ENCODE data around the gene LEF1.

LEF1 gene

DNA sequence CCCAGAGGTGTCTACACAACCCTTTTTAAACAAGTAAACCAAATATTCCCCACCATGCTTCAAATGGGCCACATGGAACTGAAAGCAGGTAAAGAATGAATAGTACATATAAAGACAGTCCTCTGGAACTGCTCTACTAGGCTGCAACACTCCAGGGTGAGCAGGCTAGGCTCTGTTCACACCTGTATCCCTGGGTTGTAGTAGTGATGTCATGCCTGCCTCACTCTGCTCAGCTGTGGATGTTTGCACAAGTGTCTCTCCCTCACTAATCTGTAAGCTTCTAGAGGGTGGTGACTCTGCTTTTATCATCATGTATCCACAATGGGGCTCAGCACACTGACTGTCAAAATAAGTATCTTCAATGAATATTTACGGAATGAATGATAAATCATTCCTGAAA is 20.4 kb downstream of the LEF1 start:
- DNase-seq (ENCODE audit: low spot score): no peak

- DNase-seq (ENCODE audit: low spot score): no peak
These were observed 21.9 kb downstream of the LEF1 start for GRCh38 chr4:108146819-108147218.

DNA sequence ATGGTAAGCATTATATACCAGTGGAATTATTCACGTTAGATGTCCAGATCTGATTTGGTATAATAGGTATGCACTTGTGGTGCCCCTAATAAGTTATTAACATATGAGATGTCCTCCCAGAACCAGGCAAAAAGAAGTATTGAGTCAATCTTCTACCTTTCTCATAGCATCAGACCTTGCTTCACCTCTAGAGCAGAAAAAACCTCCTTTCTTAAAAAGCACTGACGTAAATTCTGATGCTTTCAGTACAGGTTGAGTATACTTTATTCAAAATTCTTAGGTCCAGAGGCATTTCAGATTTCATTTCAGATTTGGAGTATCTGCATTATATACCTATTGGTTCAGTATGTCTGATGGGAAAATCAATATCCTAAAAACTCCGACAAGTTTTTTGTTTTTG is 22.4 kb downstream of the LEF1 start:
- no peak for DNase-seq (ENCODE audit: low spot score)

GRCh38 chr4:108144451-108144850 is 24.3 kb downstream of the LEF1 start:
- DNase-seq (ENCODE audit: low spot score): no peak

- DNase-seq (ENCODE audit: low spot score): no peak
These were observed 25.2 kb downstream of the LEF1 start for GRCh38 chr4:108143515-108143914.

- no peak for DNase-seq (ENCODE audit: low spot score)
These were observed 25.9 kb downstream of the LEF1 start for GRCh38 chr4:108142870-108143269.

GRCh38 chr4:108141213-108141950 is 27.4 kb downstream of the LEF1 start:
- no peak for DNase-seq (ENCODE audit: low spot score)

DNA sequence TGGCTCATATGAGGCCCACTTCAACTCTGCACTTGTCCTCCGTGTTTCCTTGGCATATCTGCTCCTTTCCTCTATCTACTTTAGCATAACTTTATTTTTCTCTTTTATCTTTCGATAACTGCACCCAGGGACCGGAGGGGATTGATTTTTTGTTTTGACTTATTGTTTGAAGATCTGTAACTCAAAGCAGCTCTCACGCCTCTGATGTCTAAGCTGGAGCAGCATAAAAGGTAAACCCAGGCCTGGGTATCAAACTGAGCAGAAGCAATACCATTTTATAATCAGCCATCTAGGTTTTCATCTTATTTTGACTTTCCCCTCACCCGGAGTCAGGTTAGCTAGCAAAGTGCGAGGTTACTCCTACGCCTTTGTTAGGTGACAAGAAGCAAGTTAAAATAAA is 28.4 kb downstream of the LEF1 start:
- DNase-seq (ENCODE audit: low spot score): no peak

- no peak for DNase-seq (ENCODE audit: low spot score)
These were observed 29.6 kb downstream of the LEF1 start for GRCh38 chr4:108139089-108139488.

DNA sequence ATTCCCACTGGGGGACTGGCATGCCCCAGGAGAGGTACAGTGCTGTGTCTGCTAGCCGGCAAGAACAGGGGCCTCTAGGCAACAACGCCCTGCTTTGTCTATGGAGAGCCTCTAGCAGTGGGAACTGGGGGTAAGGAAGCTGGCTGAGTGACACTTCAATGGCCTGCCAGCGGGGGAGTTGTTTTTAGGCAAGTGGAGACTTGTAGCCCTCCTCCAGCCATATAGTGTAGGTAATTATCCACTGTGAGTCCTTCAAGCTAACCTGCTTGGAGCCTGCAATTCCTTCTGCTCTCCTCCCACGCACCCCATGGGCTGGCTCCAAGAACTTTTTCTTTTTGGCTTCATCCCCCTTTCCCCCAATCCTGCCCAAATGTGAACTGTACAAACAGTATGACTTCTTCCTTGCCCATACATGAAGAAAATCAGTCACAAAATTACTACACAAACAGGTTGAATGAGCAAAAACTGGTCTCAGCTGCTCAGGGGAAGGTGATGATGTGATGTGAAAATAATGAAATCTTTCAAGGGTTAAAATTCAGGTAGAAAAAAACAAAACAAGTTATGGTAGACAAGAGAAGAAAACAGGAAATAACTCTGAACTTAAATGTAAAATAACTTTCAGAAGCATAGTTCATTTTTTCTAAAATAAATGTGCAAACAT is 33.1 kb downstream of the LEF1 start:
- DNase-seq (ENCODE audit: low spot score): no peak

DNA sequence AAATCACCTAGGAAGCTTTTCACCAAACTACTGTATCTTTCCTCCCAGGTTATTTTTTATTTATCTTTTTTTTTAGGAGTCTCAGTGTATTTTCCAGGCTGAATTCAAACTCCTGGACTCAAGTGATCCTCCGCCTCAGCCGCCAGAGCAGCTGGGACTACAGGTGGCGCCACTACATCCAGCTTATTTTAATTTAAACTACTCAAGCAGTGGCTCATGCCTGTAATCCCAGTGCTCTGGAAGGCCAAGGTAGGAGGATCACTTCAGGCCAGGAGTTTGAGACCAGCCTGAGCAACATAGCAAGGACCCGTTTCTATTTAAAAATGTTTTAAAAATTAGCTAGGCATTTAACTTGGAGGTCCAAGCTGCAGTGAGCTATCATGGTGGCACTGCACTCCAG is 37.8 kb downstream of the LEF1 start:
- no peak for DNase-seq (ENCODE audit: low spot score)

- DNase-seq (ENCODE audit: low spot score): no peak
These were observed 39.5 kb downstream of the LEF1 start for GRCh38 chr4:108129196-108129595.

DNA sequence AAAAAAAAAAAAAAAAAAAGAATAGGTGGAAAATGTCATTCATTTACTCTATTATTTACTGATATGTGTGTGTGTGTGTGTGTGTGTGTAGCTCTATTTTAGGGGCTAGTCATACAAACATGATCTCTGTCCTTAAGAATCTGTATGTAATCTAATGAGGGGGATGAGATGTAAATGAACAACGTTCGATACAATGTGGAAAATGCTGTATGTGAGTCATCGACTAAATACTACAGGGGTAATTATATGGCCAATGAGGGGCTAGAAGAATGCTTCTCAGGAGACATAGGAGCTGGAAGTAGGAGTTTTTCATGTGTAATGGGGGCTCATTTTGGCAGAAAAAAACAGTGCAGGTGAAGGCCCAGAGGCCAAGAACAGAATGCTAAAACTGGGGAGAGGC is 41.9 kb downstream of the LEF1 start:
- no peak for DNase-seq (ENCODE audit: low spot score)

DNA sequence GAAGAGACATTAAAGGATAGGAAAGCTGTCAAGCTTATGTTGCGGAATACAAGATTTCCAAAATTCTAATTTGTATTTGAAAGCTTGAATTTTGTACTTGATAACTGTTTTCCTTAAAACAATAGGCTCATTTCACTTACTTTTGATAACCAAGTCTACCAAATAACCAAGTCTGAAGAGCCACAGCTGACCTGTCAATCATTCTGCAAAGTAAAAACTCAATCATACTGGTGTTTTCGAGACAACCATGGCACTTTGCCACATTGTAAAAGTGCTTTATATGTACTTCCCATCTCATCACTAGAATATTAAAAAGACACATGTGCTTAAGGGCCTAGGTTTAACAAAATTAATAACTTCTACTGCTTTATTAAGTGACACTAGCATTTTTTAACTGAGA is 47.9 kb downstream of the LEF1 start:
- no peak for DNase-seq (ENCODE audit: low spot score)

DNA sequence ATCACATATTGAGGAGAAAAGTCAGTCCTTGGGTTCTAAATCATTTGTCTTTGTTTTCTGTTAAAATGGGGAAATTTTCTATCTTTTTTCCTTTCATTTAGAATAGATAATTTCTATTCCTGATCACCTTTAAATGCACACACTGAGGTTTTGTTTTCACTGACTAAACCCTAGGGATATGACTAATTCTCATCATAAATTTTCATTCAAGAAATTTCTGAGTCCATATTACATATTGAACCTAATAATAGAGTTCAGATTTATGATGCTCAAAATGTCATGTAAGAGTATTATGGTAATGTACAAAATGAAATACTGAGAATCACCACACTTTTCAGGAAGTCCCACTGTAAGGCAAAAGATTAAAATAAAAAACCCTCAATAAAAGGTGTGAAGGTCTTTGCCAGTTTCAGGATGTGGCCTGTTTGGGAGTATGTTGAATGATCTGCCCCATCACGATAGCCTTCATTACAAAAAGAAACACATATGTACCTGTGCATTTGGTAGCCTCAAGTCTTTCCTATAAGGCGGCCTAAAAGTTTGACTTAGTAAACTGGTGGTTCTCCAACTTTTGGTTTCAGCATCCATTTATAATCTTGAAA is 49.4 kb downstream of the LEF1 start:
- DNase-seq (ENCODE audit: low spot score): no peak

GRCh38 chr4:108118505-108118904 is 50.2 kb downstream of the LEF1 start:
- DNase-seq (ENCODE audit: low spot score): no peak

DNA sequence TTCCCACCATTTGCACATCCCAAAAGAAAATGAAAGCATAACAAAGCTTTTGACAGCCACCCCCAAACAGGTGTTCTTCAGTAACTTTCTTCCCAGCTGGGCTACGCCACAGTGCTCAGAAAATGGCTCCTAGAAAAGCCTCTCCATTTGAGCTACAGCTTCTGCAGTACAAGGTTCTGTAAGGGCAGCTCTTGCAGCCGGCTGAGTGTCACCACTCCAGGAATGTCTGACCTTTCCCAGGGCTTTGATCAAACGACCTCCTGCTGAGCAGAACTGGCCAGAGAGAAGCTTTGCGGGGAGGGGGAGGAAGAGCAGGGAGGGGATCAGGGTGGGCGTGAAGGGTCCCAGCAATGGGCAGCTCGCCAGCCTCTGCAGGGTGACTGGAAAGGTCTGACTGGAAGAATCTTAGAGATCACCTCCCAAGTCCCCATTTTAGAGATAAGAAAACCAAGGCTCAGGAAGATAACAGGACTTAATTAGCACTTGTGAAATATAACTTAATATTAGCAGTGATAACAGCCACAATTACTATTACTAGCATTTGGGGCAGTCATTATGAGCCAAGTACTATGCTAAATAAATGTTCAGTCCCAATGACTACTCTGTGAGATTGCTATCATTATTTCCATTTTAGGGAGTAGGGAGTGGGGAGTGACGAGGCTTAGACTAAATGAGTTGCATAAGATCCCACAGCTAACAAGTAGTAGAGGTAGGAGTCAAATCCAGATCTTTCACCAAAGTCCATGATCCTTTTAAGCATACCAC is 51.1 kb downstream of the LEF1 start:
- DNase-seq (ENCODE audit: low spot score): no peak

DNA sequence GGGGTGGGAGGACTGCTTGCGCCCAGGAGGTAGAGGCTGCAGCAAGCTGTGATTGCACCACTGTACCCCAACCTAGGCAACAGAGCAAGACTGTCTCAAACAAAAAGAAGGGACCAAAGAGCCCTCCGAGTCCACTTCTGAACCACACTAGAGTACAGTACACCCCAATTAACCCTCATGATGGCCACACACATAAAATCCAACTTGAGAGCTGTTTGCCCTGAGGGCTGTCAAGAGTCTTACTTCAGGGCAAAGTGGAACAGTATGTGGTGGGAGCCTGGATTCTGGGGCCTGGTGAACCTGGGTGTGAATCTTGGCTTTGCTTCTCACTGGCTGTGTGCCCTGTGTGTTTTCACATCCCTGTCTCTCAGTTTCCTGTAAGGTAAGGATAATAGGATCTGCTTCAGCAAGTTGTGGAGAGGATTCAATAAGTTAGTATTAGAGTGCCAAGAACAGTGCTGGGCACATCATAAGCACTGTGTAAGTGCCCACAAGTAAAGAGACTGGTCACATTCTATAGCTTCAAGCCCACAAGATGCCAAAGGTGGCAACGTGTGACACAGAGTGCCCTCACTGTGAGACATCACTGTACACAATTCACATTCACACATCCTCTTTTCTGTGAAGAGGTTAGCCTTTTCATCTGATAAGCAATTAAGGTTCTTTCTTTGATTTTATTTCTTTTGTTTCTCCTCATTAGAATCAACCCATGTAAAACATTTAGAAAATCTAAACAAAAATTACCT is 52.1 kb downstream of the LEF1 start:
- no peak for DNase-seq (ENCODE audit: low spot score)

GRCh38 chr4:108115168-108115526 is 53.6 kb downstream of the LEF1 start:
- no peak for DNase-seq (ENCODE audit: low spot score)

DNA sequence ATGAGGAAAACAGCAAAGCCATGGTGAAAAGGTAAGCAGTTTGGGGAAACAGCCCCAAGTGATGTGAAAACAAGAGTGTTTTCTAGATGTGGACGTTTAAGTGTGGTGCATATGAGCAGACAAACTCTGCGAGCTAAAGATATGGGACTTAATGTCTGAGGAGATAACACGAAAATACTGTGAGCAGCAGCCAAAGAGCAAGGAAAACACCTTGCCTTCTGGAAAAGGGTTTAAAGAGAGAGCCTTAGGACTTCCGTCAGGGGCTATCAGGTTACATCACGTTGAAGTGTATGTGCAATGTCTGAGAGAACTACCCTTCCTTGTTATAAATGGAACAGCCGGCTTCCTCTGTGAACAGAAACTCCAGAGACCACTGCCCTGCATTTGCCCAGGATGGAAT is 54.2 kb downstream of the LEF1 start:
- no peak for DNase-seq (ENCODE audit: low spot score)

DNA sequence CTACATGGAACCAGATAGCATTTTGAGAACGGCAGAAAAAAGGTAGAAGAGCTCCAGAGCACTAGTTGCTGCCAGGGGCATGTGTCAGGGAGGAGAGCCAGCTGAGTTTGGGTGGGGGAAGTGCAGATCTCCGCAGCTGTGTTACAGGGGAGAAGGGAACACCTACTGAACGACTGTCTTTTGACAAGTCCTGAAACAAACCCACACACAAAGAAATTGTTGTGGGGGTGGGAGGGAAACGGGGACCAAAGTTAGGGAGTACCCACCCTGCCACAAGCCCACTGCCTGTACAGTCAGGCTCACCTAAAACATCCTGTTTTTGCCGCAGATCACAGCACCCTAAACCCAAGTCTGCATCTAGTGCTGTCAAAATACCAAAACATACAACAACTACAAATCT is 55.5 kb downstream of the LEF1 start:
- DNase-seq (ENCODE audit: low spot score): no peak

DNA sequence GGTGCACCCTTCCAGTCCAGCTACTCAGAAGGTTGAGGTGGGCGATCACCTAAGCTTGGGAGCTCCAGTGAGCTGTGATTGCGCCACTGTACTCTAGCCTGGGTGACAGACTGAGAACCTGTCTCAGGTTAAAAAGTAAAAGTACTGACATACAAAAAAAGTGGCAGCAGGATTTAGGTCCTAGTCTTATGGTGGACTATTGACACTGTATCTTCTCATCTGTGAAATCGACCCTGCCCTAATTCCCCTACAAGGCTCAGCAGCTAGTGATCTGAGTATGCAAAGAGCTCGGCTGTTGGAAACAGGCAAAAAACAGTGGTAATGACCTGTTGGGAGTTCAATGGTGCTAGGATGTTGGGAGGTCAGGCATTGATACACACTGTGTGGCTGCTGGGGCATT is 57.0 kb downstream of the LEF1 start:
- no peak for DNase-seq (ENCODE audit: low spot score)
